Parathyroid adenoma (tissue), 2 donors: ENCODE data around the gene TP53I11.

ENCODE experiments used
- H2AFZ ChIP-seq: fragments of 300-600 bp; sonication (generic); one replicate; pipeline ENCODE4 v1.7.0; 2017; ENCODE audit warnings: antibody characterized with exemption, mild to moderate bottlenecking
- H3K27ac ChIP-seq: fragments of 300-600 bp; sonication (generic); one replicate; pipeline ENCODE4 v1.7.0; 2017
- H3K27me3 ChIP-seq: fragments of 300-600 bp; sonication (generic); one replicate; pipeline ENCODE4 v1.7.0; 2017; ENCODE audit warnings: low read length; ENCODE audit not compliant: control insufficient read depth, insufficient read depth
- H3K36me3 ChIP-seq: fragments of 300-600 bp; sonication (generic); one replicate; pipeline ENCODE4 v1.7.0; 2017; ENCODE audit warnings: low read length; ENCODE audit not compliant: control insufficient read depth, insufficient read depth
- H3K4me1 ChIP-seq: fragments of 300-600 bp; sonication (generic); one replicate; pipeline ENCODE4 v1.7.0; 2017; ENCODE audit warnings: control low read depth
- H3K4me2 ChIP-seq: fragments of 300-600 bp; sonication (generic); one replicate; pipeline ENCODE4 v1.7.0; 2017; ENCODE audit warnings: low read length
- H3K4me3 ChIP-seq: fragments of 300-600 bp; sonication (generic); one replicate; pipeline ENCODE4 v1.7.0; 2017; ENCODE audit warnings: low read depth, low read length
- H3K79me2 ChIP-seq: fragments of 300-600 bp; sonication (generic); one replicate; pipeline ENCODE4 v1.7.0; 2017; ENCODE audit warnings: control low read depth
- H3K9ac ChIP-seq: fragments of 300-600 bp; sonication (generic); one replicate; pipeline ENCODE4 v1.7.0; 2017; ENCODE audit warnings: mild to moderate bottlenecking
- H3K9me3 ChIP-seq: fragments of 300-600 bp; sonication (generic); one replicate; pipeline ENCODE4 v1.7.0; 2017; ENCODE audit warnings: low read length; ENCODE audit not compliant: control insufficient read depth
- CTCF ChIP-seq: fragments of 300-600 bp; sonication (generic); IDR thresholded peaks from one replicate; pipeline ENCODE4 v1.7.0; 2017; ENCODE audit warnings: antibody characterized with exemption, mild to moderate bottlenecking
- donor health status: primary hyperparathyroidism.

The TP53I11 gene

GRCh38 chr11:44940835-44941234 is 9.8 kb downstream of the TP53I11 start:
- Histone ChIP-seq H3K9me3 (no peaks in the 10 kb centered on the region), H3K79me2 (no peaks in the 10 kb centered on the region), H3K4me3 (no peak overlapping the region), H3K4me1 (no peaks in the 10 kb centered on the region), H3K4me2 (no peak overlapping the region), H3K36me3 (no peaks in the 10 kb centered on the region), H3K9ac (no peak overlapping the region), H3K27ac (no peak overlapping the region), H2AFZ (no peak overlapping the region), H3K27me3 (no peaks in the 10 kb centered on the region)
- no peak for TF ChIP-seq CTCF

- H3K9ac ChIP-seq = no peak overlapping the region
- no peaks in the 10 kb centered on the region for H3K36me3 ChIP-seq
- no peak overlapping the region for H2AFZ ChIP-seq
- TF ChIP-seq CTCF = no peak
- H3K4me3 ChIP-seq = no peak overlapping the region
- no peaks in the 10 kb centered on the region for H3K79me2 ChIP-seq
- no peaks in the 10 kb centered on the region for H3K27me3 ChIP-seq
- no peak overlapping the region for H3K27ac ChIP-seq
- no peak overlapping the region for H3K4me2 ChIP-seq
- H3K4me1 ChIP-seq = no peaks in the 10 kb centered on the region
- H3K9me3 ChIP-seq = no peaks in the 10 kb centered on the region
Observed at GRCh38 chr11:44940404-44940803, 10.3 kb downstream of the TP53I11 start.

- no peak for TF ChIP-seq CTCF
- Histone ChIP-seq H3K9ac (no peak overlapping the region), H3K9me3 (no peaks in the 10 kb centered on the region), H3K27me3 (no peaks in the 10 kb centered on the region), H2AFZ (no peak overlapping the region), H3K4me1 (no peaks in the 10 kb centered on the region), H3K4me3 (no peak overlapping the region), H3K36me3 (no peaks in the 10 kb centered on the region), H3K4me2 (no peak overlapping the region), H3K79me2 (no peaks in the 10 kb centered on the region), H3K27ac (no peak overlapping the region)
Observed at GRCh38 chr11:44939673-44940395, 10.8 kb downstream of the TP53I11 start.

GRCh38 chr11:44938066-44938691 is 12.5 kb downstream of the TP53I11 start:
- H3K79me2 ChIP-seq = no peaks in the 10 kb centered on the region
- H3K27ac ChIP-seq = no peak overlapping the region
- no peak overlapping the region for H3K4me2 ChIP-seq
- H3K9me3 ChIP-seq = no peaks in the 10 kb centered on the region
- no peaks in the 10 kb centered on the region for H3K27me3 ChIP-seq
- H3K4me1 ChIP-seq = no peaks in the 10 kb centered on the region
- no peak for TF ChIP-seq CTCF
- no peaks in the 10 kb centered on the region for H3K36me3 ChIP-seq
- no peak overlapping the region for H3K4me3 ChIP-seq
- H3K9ac ChIP-seq = no peak overlapping the region
- H2AFZ ChIP-seq = no peak overlapping the region
